Measurements from ENCODE around the gene PAX9.

Gene PAX9

DNA sequence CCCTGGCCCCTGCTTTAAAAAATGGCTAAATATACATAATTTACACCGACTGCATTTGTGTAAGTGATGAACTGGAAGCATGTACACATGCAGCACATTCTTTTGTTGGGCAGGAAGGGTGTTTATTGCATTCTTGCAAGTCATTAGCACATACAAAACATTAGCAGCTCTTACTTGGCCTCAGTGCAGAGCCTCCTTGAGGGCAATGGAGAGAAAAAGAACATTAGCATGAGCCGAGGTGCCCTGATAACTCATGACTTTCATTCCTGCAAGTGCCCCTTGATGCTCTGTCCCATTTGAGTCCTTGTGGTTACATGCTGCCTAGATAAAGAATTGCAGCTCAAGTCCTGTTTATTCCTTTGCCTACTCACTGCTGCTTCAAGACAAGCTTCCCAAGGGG, 61.9 kb downstream of the PAX9 start:
- TF ChIP-seq, protein P1, sequence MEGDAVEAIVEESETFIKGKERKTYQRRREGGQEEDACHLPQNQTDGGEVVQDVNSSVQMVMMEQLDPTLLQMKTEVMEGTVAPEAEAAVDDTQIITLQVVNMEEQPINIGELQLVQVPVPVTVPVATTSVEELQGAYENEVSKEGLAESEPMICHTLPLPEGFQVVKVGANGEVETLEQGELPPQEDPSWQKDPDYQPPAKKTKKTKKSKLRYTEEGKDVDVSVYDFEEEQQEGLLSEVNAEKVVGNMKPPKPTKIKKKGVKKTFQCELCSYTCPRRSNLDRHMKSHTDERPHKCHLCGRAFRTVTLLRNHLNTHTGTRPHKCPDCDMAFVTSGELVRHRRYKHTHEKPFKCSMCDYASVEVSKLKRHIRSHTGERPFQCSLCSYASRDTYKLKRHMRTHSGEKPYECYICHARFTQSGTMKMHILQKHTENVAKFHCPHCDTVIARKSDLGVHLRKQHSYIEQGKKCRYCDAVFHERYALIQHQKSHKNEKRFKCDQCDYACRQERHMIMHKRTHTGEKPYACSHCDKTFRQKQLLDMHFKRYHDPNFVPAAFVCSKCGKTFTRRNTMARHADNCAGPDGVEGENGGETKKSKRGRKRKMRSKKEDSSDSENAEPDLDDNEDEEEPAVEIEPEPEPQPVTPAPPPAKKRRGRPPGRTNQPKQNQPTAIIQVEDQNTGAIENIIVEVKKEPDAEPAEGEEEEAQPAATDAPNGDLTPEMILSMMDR (IDR thresholded peaks at IDR 0.05; ENCODE audit: low read length, missing control alignments) = no peak
- no peak for DNase-seq (ENCODE audit: low read depth)
- H3K4me3 ChIP-seq (replicated peaks; ENCODE audit: low read depth, low read length) = no peak overlapping the region

DNA sequence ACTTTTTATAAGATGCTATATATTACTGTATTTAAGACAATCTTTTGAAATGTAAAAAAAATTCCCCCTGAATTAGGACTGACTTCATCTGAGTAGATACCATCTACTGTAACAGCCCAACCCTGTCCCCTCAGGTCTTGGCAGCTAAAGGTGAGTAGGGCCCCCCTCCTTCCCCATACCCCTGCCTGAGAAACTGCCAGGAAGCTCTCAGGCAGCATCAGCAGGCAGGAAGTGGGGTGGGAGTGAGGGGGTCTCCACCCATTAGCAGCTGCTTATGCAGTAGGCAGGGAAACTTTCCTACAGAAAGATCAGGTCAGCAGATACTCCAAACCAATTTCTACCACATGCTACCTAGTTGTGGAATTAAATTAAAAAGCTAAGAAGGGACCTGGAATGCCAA, 62.5 kb downstream of the PAX9 start:
- no peak overlapping the region for H3K4me3 ChIP-seq (replicated peaks; ENCODE audit: low read depth, low read length)
- DNase-seq (ENCODE audit: low read depth) = no peak
- TF ChIP-seq, protein P1 (IDR thresholded peaks at IDR 0.05; ENCODE audit: low read length, missing control alignments) = no peak

DNA sequence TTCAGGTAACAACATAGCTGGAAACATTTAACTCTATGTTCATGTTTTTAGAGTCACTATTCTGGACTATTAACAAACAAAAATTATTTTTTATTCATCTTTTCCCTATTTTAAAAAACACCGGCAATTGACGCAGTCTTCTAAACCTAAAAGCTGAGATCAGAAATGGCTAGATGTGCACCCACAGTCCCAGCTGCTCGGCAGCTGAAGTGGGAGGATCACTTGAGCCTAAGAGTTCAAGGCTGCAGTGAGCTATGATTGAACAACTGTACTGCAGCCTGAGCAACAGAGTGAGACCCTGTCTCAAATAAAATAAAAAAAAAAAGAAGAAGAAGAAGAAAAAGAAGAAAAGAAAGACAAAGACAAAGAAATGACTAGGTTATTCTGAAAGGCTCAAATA, 64.5 kb downstream of the PAX9 start:
- TF ChIP-seq, protein P1 (IDR thresholded peaks at IDR 0.05; ENCODE audit: low read length, missing control alignments) = no peak
- no peak overlapping the region for H3K4me3 ChIP-seq (replicated peaks; ENCODE audit: low read depth, low read length)
- DNase-seq (ENCODE audit: low read depth) = no peak
